GM18909 (cell line): Measurements from ENCODE around the gene ZNHIT3.
"Not testable (repeated sequence)": the region's sequence is repeated elsewhere in the genome, so short reads cannot be mapped to it uniquely, and the experiment has no call there.

Source experiments
- ATAC-seq: cut with Tn5 transposase; IDR thresholded peaks from one replicate; pipeline ENCODE4 v1.9.1; 2021; ENCODE audit warnings: mild to moderate bottlenecking; ENCODE audit not compliant: unreplicated experiment, poor library complexity

Gene ZNHIT3

DNA sequence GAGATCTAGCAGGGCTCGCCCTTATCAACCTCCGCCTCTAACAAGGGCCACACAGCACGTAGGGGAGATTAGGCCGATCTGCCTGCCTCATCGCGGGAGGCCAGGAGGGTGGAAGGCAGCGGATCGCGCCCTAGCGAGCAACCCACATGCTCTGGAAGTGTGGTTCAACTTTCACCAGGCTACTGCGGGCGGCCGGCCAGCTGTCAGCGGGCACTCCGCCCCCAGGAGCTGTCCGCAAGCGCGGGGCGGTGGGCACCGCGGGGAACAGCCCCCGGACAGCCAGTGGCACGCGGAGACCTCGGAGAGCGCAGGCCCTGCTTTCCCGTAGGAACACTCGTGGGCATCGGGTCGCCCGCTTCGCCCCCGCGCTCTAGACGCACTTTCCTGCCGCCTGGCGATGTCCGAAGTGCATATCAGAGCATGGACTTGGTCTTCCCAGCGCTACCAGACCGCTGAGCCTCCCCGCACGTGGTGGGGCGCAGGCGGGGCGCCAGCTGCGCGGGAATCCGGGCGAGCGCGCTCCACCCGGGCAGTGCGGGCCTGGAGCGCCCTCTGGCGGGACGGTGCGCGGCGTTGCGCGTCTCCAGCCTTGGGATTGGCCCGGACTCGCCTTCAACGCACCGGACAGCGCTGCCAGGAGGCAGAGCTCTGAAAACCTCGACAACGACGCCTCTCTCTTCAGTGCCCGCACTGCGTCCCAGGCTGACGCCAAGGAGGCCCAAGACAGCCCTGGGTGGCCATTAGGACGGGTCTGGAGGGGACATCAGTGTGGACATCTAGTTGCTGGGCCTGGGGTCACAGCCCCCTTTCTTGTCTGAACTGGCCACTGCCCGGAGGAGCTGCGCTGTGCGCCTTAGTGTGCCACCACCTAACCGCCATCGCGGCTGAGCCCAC lies 3.6 kb upstream of the ZNHIT3 start:
- no peak for ATAC-seq

DNA sequence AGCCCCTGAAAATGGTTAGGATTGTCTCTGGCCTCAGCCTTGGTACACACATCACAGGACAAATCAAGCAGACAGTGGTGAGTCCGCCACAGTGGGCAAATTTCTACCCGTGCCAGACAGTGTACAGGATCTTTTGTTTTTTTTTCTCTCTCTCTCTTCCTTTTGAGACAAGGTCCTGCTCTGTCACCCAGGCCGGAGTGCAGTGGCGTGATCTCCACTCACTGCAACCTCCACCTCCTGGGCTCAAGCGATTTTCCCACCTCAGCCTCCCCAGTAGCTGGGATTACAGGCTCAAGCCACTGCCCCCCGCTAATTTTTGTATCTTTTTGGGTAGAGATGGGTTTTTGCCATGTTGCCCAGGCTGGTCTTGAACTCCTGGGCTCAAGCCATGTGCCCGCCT lies 2.5 kb upstream of the ZNHIT3 start:
- not testable (repeated sequence) for ATAC-seq

DNA sequence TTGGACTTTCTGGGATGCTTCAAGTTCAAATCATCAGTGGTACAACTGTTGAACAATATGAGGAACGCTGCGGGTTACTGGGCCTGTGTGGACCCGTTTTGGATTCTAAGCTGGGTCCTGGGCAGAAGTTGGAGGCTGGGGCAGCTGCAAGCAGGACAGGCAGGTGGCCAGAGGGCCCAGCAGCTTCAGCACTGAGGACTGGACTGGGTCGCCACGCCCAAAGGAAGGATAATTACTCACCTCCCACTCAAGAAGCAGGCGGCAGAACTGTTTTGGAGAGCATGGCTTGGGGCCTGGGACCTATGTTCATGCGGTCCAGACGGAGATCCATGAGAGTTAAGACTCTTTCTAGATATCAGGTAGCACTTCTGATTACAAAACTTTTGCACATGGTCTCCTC lies 1.5 kb upstream of the ZNHIT3 start:
- ATAC-seq, result no peak

DNA sequence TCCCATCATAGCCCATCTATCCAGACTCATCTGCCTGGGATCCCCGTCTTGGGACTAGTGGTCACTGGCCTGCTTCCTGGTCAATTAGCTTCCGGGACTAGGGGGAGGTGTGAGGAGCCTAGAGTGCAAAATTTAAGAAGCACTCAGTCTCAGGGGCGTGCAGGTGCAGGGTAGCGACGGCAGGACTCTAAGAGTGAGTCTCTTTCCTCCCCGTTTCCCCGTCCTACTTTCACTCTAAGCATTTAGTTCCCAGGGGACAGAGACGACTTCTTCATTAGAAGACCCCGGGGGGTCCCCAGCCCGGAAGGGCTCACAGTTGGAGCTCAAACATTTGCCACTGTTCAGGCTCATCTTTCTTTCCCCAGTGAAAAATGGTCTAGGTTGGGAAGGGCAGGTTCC lies 677 bp upstream of the ZNHIT3 start:
- peak; percentile 6 for ATAC-seq

DNA sequence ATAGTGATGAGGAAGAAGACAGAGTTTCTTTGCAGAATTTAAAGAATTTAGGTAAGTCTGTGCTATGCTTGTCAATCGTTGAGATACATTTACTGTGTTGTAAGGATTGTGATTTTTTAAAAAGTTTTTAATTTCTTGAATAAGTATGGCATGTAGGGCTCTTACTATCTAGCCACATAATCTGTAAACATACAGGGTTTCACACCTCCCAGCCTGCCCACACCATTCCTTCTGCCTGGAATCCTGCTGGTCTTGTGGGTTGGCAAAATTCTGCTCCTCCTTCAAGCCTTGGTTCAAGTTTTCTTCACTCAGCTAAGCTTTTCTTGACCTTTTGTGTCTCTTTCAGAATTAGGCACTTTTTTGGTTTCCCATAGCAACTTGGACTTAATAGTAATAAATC lies 7.5 kb downstream of the ZNHIT3 start:
- ATAC-seq, result no peak

DNA sequence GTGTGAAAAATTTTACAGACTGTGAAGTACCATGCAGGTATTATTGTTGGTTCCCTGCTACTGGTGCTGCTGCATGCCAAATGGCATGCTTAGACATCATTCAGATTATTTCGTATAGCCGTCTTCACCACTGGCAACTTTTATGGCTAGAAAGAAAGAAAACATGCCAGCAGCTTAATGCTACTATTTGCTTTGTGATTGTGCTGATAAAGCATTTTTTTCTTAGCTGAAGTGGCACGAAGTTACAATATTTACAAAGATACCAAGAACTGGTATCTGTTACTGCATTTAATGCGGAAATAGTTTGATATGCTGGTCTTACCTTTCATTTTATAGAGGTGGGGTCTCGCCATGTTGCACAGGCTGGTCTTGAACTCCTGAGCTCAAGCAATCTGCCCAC lies 8.2 kb downstream of the ZNHIT3 start:
- ATAC-seq, result no peak

DNA sequence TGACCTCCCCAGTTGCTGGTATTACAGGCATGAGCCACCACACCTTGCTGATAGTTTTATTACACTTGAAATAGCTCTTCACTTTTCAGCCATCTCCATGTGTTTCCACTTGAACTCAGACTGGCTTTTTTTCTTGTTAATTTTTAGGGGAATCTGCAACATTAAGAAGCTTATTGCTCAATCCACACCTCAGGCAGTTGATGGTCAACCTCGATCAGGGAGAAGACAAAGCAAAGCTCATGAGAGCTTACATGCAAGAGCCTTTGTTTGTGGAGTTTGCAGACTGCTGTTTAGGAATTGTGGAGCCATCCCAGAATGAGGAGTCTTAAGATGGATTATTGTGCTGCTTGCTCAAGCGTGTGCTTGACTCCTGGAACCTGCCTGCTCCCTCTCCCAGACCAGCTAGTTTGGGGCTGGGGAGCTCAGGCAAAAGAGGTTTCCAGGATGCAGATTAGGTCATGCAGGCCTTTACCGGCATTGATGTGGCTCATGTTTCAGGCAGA lies 8.6 kb downstream of the ZNHIT3 start:
- ATAC-seq, result no peak

DNA sequence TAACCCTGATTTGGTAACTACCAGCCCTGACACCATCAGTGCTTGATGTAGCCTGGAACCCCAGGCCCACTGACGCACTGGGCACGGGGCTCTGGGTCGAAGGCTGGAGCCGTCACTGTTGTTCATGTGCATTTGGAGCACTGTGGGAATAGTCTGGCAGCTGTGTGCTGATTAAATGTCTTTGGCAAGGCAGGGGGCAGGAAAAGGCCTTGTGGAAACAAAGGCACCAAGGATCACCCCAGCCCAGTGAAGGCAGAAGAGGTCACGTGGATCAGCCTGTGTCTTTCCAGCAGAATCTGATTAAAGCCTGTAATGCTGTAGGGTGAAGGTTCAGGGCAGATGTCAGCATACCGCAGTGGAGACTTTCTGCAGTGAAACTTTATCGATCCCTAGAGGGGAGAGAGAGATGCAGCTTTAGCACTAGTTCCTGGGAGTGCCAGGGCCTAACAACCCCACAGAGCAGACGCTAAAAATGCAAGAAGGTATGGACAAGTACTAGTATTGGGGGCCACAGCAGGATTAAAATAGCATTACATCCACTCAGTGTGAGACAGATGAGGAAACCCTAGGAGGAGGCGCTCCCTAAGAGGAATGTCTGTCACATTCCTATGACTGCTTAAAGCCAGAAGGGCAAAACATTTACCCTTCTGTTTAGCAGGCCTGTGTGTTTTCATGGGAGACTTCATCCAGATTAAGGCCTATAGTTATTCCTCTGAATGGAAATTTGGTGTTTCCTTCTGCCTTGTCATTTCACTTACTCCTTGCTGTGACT lies 9.7 kb downstream of the ZNHIT3 start:
- ATAC-seq, result no peak

DNA sequence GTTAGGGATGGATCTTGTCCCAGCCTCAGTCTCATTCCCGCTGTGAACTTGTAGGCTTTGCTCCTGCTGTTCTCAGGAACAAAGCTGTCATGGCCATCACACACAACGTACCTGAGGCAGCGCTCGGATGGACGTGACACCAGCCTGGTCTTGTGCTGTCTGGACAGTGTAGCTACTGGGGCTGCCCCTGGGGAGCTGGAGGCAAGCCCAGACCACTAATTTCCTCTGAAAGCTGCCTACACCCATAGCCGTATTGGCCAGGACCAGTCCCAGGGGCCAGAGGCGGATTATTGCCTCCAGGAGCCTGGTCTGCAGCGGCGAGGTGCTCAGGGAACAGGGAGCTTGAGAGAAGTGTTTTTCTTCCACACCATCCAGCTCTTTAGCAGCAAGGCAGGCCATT lies 11.7 kb downstream of the ZNHIT3 start:
- no peak for ATAC-seq

DNA sequence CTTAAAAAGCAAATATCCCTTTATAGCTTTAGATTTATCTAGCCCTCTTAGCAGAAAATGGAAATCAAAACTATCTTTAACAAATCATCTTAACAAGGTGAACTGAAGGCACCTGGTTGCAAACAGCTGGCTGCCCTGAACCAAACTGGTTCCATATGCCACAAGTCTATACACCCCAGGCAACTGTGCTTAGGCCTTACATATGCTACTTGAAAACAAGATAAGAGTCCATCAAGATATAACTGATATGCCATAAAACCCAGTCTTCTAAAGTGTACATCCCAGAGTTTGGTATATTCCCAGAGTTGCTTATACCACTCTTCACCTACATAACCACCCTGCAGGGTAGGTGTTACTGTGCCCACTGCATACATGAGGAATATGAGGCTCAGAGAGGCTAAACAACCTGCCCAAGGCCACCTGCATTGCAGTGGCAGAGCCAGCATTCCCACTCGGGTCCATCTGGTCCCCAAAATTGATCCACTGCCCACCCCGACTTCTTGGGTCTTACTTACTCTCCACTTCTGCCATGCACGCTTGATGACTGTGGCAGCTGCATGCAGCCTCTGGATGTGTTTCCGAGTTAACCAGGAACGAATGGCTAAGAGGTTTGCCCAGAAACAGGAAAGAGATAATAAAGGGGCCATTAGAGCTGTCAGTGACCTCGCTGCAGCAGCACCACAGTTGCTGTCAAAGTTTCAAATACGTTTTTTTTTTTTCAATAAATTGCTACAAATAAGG lies 12.2 kb downstream of the ZNHIT3 start:
- ATAC-seq, result no peak

DNA sequence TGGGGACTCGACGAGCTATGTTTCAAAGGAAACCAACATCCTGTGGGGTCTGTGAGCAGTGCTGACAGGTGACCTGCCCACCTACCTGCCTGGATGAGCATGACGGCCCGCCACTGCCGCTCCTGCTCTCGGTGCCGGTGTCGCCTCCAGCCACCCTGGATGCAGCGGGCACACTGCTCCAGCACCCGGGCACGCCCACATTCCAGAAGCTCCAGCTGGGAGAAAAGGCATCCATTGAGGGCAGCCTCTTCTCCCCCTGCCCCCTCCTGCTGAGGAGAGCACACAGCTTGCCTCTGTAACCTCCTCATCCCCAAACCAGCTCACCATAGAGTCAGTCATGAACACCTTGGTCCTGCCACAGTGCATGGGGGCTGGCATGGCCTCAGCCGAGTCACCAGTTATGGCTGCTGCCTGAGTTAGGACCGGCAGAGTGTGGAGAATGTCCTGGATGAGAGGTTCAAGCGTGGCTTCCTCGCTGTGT lies 14.3 kb downstream of the ZNHIT3 start:
- no peak for ATAC-seq

DNA sequence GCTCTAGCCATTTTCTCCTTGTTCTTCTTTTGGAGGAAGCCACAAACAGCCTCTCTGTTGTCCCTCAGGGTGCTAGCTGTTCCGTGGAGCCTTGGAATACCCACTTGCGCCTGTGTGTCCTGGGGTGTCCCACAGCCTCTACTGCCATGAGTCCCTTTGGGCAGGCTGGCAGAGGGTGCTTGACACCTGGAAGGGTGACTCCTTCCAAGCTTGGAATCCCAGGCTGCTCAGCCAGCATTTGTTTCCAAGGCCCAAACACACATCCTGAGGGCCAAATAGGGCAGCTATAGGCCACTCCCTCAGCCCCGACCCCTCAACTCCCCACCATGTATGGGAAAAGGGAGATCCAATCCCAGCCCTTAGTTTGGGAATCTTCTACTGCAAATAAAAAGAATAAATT lies 14.9 kb downstream of the ZNHIT3 start:
- ATAC-seq, result no peak

DNA sequence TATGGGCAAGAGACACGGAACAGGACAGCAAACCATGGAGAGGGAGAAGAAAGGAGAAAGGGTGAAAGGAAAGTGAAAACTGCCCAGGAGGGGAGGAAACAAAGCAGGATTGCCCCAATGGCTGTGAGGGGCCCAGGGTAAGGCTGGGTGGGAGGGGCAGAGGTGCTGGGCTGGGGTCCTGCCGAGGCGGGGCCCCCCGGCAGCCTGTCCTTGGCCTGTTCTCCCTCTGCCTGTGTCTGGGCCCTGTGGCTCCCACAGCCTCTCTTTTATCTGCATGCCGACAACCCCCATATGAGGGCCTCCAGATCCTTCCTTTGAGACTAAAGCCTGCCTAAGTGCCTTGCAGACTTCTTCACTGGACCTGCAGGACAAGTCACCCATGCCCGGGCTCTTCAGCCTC lies 15.5 kb downstream of the ZNHIT3 start:
- ATAC-seq, result no peak

DNA sequence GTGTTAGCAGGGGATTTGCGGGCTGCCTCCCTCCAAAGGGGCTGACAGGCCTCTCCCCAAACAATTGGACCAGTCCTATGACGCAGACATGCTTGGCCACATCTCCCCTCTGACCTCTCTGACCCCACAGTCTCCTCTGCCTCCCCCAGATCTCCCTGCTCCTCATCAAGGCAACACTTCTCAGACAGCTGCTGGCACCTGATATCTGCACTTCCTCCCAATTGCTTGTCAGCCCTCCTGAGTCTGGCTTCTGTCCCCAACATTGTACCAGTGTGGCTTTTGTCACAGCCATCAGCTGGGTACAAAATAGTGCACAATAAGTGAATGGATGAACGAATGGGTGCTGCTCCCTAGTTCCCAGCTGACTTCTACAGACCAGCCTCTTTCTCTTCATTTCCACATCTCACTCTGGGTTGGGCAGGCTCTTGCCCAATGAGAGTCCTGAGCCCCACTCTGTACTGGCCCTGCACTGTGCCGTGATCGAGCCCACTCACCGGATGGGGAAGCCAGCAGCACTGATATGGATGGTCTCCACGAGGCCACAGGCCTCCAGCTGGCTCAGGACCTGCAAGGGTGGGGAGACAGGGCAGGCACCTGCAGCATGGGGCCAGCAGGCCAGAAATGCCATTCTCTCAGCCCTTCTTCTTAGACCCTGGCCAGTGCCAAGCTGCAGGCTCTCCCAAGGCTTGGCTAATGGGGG lies 17.1 kb downstream of the ZNHIT3 start:
- no peak for ATAC-seq

DNA sequence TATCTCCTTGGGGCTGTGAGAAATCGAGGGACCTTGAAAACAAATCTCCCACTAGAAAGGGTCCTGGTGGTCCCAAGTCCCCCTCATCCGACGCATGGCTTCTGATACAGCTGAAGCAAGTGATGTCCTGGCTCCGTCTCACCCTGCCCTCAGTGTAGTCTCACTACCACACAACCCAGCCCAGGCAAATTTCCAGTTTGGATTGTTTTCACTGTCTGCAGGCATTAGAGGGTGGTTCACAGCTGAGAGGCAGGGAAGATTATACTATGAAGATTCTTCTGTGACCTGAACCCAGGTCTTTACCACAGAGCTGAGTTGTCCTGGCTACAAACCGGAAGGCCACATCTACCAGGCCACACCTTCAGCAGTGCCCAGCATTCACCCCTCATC lies 17.7 kb downstream of the ZNHIT3 start:
- ATAC-seq, result no peak

DNA sequence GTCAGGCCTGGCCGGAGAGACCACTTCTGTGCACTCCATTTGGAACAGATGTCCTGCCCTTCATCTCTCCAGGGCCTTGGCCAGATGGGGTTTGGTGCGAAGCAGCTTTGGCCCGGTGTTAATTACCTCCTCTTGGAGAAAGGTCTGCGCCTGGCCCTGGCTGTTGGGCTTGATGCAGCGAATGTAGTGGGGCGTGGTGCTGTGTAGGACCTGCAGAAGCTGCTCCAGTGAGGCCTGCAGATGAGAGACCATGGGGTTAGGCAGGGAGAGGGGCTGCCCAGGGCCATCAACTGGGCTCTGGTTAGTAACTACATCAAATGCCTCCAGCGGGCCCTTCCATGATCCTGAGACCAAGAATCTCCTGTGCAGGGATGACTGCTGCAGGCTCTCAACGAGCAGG lies 18.7 kb downstream of the ZNHIT3 start:
- ATAC-seq, result no peak

DNA sequence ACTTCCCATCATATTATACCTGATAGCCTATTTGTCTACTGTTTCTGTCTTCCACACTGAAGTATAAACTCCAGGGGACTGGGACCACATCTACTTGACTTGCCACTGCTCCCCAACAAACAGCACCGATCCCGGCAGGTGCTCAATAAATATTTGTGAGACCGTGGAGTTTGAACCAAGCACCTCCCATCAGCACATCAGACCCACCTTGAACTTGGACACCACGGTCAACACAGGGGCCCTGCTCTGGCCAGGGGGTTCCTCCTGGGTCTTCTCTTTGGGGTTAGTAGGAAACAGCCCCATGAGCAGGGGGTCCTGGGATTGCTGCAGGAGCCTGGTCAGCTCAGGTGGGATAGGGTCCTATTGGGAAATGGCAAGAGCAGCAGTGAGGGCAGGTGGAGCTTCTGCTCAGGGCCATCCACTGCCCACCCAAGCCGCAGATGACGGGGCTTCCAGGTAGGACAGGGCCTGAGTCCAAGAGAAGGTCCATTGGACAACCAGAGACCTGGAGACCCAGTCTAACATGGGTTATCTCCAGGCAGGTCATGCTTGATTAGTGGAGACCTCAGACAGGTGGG lies 19.9 kb downstream of the ZNHIT3 start:
- no peak for ATAC-seq

DNA sequence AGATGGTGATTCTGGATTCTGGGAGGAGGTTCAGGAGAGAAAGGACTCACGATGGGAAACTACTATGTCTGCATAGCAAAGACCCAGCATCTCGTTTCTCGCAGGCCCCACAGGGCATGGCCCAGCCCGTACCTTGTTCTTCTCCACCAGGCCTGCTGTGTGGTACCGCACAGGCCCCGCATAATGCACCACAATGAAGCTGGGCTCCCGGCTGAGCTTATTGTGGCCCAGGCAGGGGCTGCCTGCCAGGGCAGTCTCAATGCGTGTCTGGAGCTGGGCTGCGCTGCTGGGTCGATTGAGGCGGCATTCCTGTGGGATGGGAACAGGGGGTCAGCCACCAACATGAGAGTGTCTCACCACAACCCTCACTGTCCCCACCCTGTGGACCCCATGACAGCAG lies 20.4 kb downstream of the ZNHIT3 start:
- no peak for ATAC-seq

DNA sequence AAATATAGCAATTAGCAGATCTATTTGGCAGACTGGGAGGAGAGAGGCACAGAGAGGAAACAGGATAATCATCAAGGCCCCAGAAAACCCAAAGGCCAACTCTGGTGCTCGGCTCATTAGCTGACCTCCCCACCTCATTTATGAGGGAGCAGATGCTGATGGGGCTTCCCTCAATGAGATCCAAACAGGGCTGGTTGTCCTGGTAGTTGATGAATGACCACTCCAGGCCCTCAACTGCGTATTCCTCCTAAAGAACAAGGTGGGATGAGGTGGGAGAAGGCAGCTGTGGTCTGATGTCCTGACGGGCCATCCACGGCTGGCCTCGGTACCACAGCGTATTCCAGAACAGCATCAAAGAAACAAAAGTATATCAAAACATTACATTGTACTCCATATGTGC lies 20.8 kb downstream of the ZNHIT3 start:
- no peak for ATAC-seq

DNA sequence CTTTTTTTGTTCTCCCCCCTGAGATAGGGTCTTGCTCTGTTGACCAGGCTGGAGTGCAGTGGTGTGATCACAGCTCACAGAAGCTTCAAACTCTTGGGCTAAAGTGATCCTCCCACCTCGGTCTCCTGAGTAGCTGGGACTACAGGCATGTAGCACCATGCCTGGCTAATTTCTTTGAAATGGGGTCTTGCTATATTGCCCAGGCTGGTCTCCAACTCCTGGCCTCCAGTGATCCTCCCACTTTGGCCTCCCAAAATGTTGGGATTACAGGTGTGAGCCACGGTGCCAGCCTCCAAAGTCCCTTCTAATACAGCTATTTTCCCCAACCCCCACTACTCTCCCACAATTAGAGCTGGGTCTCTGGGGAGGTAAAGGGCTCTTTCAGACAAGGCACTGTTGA lies 22.0 kb downstream of the ZNHIT3 start:
- ATAC-seq, result not testable (repeated sequence)
